ENCODE results near the gene DGKI.

Gene DGKI

GRCh38 chr7:137475966-137476365, 370.8 kb downstream of the DGKI start:
- Histone ChIP-seq H4K8ac (ENCODE audit: low read depth, low read length) (no peak overlapping the region), H3K9me3 (replicated peaks in 1 of 2; ENCODE audit: control insufficient read depth in 2 of 2, insufficient read depth in 1 of 2, low read depth in 1 of 2, low read length in 2 of 2) (no peaks in the 10 kb centered on the region), H3K79me1 (ENCODE audit: low read depth, low read length) (no peaks in the 10 kb centered on the region), H2BK120ac (ENCODE audit: low read depth, low read length) (no peak overlapping the region), H4K91ac (ENCODE audit: low read depth, low read length, poor library complexity) (no peak overlapping the region), H2AFZ (ENCODE audit: low read length) (no peak overlapping the region), H3K14ac (ENCODE audit: low read length) (no peak overlapping the region), H2AK5ac (ENCODE audit: low read depth, low read length) (no peak overlapping the region), H3K4me3 (ENCODE audit: low read length in 2 of 2) (no peak overlapping the region), H3K23ac (ENCODE audit: low read depth, low read length, poor library complexity) (no peak overlapping the region), H3K9ac (ENCODE audit: low read depth, low read length, poor library complexity) (no peak overlapping the region), H3K18ac (ENCODE audit: low read length) (no peak overlapping the region), H2BK5ac (ENCODE audit: low read length) (no peak overlapping the region), H3K4ac (ENCODE audit: low read length) (no peak overlapping the region), H3K36me3 (replicated peaks in 1 of 2; ENCODE audit: control insufficient read depth in 2 of 2, insufficient read depth in 2 of 2, low read length in 2 of 2) (no peaks in the 10 kb centered on the region), H2BK15ac (ENCODE audit: low read length) (no peak overlapping the region), H3K27ac (replicated peaks; ENCODE audit: low read length) (no peak overlapping the region), H3K4me2 (ENCODE audit: insufficient read depth, low read length, poor library complexity, severe bottlenecking) (no peak overlapping the region), H3K27me3 (ENCODE audit: control insufficient read depth in 3 of 3, insufficient read depth in 3 of 3, low read depth in 1 of 3, low read length in 3 of 3) (no peaks in the 10 kb centered on the region), H2BK12ac (ENCODE audit: low read length) (no peak overlapping the region), H3K4me1 (ENCODE audit: control insufficient read depth in 2 of 2, insufficient read depth in 1 of 2, low read depth in 1 of 2, low read length in 2 of 2) (peaks cover 0 to 4% of the 10 kb centered on the region in 2 donors)
- DNase-seq (ENCODE audit: low spot score), result no peak
- WGBS, 2 donors (ENCODE audit: extremely low coverage in 2 of 2, insufficient read length in 2 of 2, insufficient replicate concordance in 1 of 2), result no CpG with 5 or more reads among the region's 7 CpGs

- Histone ChIP-seq H2BK120ac (ENCODE audit: low read depth, low read length) (no peak overlapping the region), H3K23ac (ENCODE audit: low read depth, low read length, poor library complexity) (no peak overlapping the region), H2BK15ac (ENCODE audit: low read length) (no peak overlapping the region), H3K4ac (ENCODE audit: low read length) (no peak overlapping the region), H3K79me1 (ENCODE audit: low read depth, low read length) (no peaks in the 10 kb centered on the region), H3K27me3 (ENCODE audit: control insufficient read depth in 3 of 3, insufficient read depth in 3 of 3, low read depth in 1 of 3, low read length in 3 of 3) (no peaks in the 10 kb centered on the region), H3K4me3 (ENCODE audit: low read length in 2 of 2) (no peak overlapping the region), H2AFZ (ENCODE audit: low read length) (no peak overlapping the region), H3K14ac (ENCODE audit: low read length) (no peak overlapping the region), H4K8ac (ENCODE audit: low read depth, low read length) (no peak overlapping the region), H3K18ac (ENCODE audit: low read length) (no peak overlapping the region), H4K91ac (ENCODE audit: low read depth, low read length, poor library complexity) (no peak overlapping the region), H3K4me1 (ENCODE audit: control insufficient read depth in 2 of 2, insufficient read depth in 1 of 2, low read depth in 1 of 2, low read length in 2 of 2) (peaks cover 0 to 4% of the 10 kb centered on the region in 2 donors), H3K36me3 (replicated peaks in 1 of 2; ENCODE audit: control insufficient read depth in 2 of 2, insufficient read depth in 2 of 2, low read length in 2 of 2) (no peaks in the 10 kb centered on the region), H3K27ac (replicated peaks; ENCODE audit: low read length) (no peak overlapping the region), H3K9ac (ENCODE audit: low read depth, low read length, poor library complexity) (no peak overlapping the region), H2BK5ac (ENCODE audit: low read length) (no peak overlapping the region), H3K9me3 (replicated peaks in 1 of 2; ENCODE audit: control insufficient read depth in 2 of 2, insufficient read depth in 1 of 2, low read depth in 1 of 2, low read length in 2 of 2) (no peaks in the 10 kb centered on the region), H2BK12ac (ENCODE audit: low read length) (no peak overlapping the region), H2AK5ac (ENCODE audit: low read depth, low read length) (no peak overlapping the region), H3K4me2 (ENCODE audit: insufficient read depth, low read length, poor library complexity, severe bottlenecking) (no peak overlapping the region)
- WGBS, 2 donors (ENCODE audit: extremely low coverage in 2 of 2, insufficient read length in 2 of 2, insufficient replicate concordance in 1 of 2), result no CpG with 5 or more reads among the region's 11 CpGs
- no peak for DNase-seq (ENCODE audit: low spot score)
Measured at GRCh38 chr7:137474540-137475026, 372.2 kb downstream of the DGKI start.

GRCh38 chr7:137471128-137471527, 375.6 kb downstream of the DGKI start:
- Histone ChIP-seq H4K8ac (ENCODE audit: low read depth, low read length) (no peak overlapping the region), H3K4me1 (ENCODE audit: control insufficient read depth in 2 of 2, insufficient read depth in 1 of 2, low read depth in 1 of 2, low read length in 2 of 2) (peaks cover 0 to 4% of the 10 kb centered on the region in 2 donors), H3K79me1 (ENCODE audit: low read depth, low read length) (no peaks in the 10 kb centered on the region), H2AK5ac (ENCODE audit: low read depth, low read length) (no peak overlapping the region), H2BK5ac (ENCODE audit: low read length) (no peak overlapping the region), H3K23ac (ENCODE audit: low read depth, low read length, poor library complexity) (no peak overlapping the region), H3K4ac (ENCODE audit: low read length) (no peak overlapping the region), H2BK12ac (ENCODE audit: low read length) (no peak overlapping the region), H2AFZ (ENCODE audit: low read length) (no peak overlapping the region), H3K9ac (ENCODE audit: low read depth, low read length, poor library complexity) (no peak overlapping the region), H3K18ac (ENCODE audit: low read length) (no peak overlapping the region), H3K4me2 (ENCODE audit: insufficient read depth, low read length, poor library complexity, severe bottlenecking) (no peak overlapping the region), H3K14ac (ENCODE audit: low read length) (no peak overlapping the region), H3K9me3 (replicated peaks in 1 of 2; ENCODE audit: control insufficient read depth in 2 of 2, insufficient read depth in 1 of 2, low read depth in 1 of 2, low read length in 2 of 2) (no peaks in the 10 kb centered on the region), H2BK120ac (ENCODE audit: low read depth, low read length) (no peak overlapping the region), H2BK15ac (ENCODE audit: low read length) (no peak overlapping the region), H3K36me3 (replicated peaks in 1 of 2; ENCODE audit: control insufficient read depth in 2 of 2, insufficient read depth in 2 of 2, low read length in 2 of 2) (no peaks in the 10 kb centered on the region), H3K27me3 (ENCODE audit: control insufficient read depth in 3 of 3, insufficient read depth in 3 of 3, low read depth in 1 of 3, low read length in 3 of 3) (no peaks in the 10 kb centered on the region), H3K4me3 (ENCODE audit: low read length in 2 of 2) (no peak overlapping the region), H4K91ac (ENCODE audit: low read depth, low read length, poor library complexity) (no peak overlapping the region), H3K27ac (replicated peaks; ENCODE audit: low read length) (no peak overlapping the region)
- no CpG with 5 or more reads among the region's 3 CpGs for WGBS, 2 donors (ENCODE audit: extremely low coverage in 2 of 2, insufficient read length in 2 of 2, insufficient replicate concordance in 1 of 2)
- DNase-seq (ENCODE audit: low spot score), result no peak

GRCh38 chr7:137469858-137470257, 376.9 kb downstream of the DGKI start:
- Histone ChIP-seq H2AFZ (ENCODE audit: low read length) (no peak overlapping the region), H2AK5ac (ENCODE audit: low read depth, low read length) (no peak overlapping the region), H2BK12ac (ENCODE audit: low read length) (no peak overlapping the region), H2BK5ac (ENCODE audit: low read length) (no peak overlapping the region), H3K23ac (ENCODE audit: low read depth, low read length, poor library complexity) (no peak overlapping the region), H3K27ac (replicated peaks; ENCODE audit: low read length) (no peak overlapping the region), H2BK120ac (ENCODE audit: low read depth, low read length) (no peak overlapping the region), H3K9ac (ENCODE audit: low read depth, low read length, poor library complexity) (no peak overlapping the region), H2BK15ac (ENCODE audit: low read length) (no peak overlapping the region), H3K36me3 (replicated peaks in 1 of 2; ENCODE audit: control insufficient read depth in 2 of 2, insufficient read depth in 2 of 2, low read length in 2 of 2) (no peaks in the 10 kb centered on the region), H3K18ac (ENCODE audit: low read length) (no peak overlapping the region), H4K91ac (ENCODE audit: low read depth, low read length, poor library complexity) (no peak overlapping the region), H3K79me1 (ENCODE audit: low read depth, low read length) (no peaks in the 10 kb centered on the region), H3K4me3 (ENCODE audit: low read length in 2 of 2) (no peak overlapping the region), H3K4me2 (ENCODE audit: insufficient read depth, low read length, poor library complexity, severe bottlenecking) (no peak overlapping the region), H4K8ac (ENCODE audit: low read depth, low read length) (no peak overlapping the region), H3K9me3 (replicated peaks in 1 of 2; ENCODE audit: control insufficient read depth in 2 of 2, insufficient read depth in 1 of 2, low read depth in 1 of 2, low read length in 2 of 2) (no peaks in the 10 kb centered on the region), H3K4me1 (ENCODE audit: control insufficient read depth in 2 of 2, insufficient read depth in 1 of 2, low read depth in 1 of 2, low read length in 2 of 2) (peaks cover 0 to 4% of the 10 kb centered on the region in 2 donors), H3K14ac (ENCODE audit: low read length) (no peak overlapping the region), H3K4ac (ENCODE audit: low read length) (no peak overlapping the region), H3K27me3 (ENCODE audit: control insufficient read depth in 3 of 3, insufficient read depth in 3 of 3, low read depth in 1 of 3, low read length in 3 of 3) (no peaks in the 10 kb centered on the region)
- WGBS, 2 donors (ENCODE audit: extremely low coverage in 2 of 2, insufficient read length in 2 of 2, insufficient replicate concordance in 1 of 2), result no CpG with 5 or more reads among the region's 6 CpGs
- DNase-seq (ENCODE audit: low spot score), result no peak

Data from neuronal stem cell (in vitro differentiated cells).